ENCODE measurements around the gene PODNL1.
"Not testable (repeated sequence)": the region's sequence is repeated elsewhere in the genome, so short reads cannot be mapped to it uniquely, and the experiment has no call there.

The PODNL1 gene

GRCh38 chr19:13938301-13939064 is at the start of gene PODNL1:
PODNL1 (minus strand) TSS chr19:13938417; CDS start chr19:13938181, 236 bp downstream.
- DNase-seq (ENCODE audit: low spot score), result no peak

- no peak for DNase-seq (ENCODE audit: low spot score)
Observed at GRCh38 chr19:13987101-13987890, 49.1 kb upstream of the PODNL1 start.

GRCh38 chr19:13986348-13986904 is 48.2 kb upstream of the PODNL1 start:
- no peak for DNase-seq (ENCODE audit: low spot score)

- DNase-seq (ENCODE audit: low spot score), result no peak
Observed at GRCh38 chr19:13985771-13986347, 47.6 kb upstream of the PODNL1 start.

GRCh38 chr19:13984875-13985741 is 46.9 kb upstream of the PODNL1 start:
- DNase-seq (ENCODE audit: low spot score), result no peak

GRCh38 chr19:13984186-13984585 is 46.0 kb upstream of the PODNL1 start:
- DNase-seq (ENCODE audit: low spot score), result no peak

- no peak for DNase-seq (ENCODE audit: low spot score)
Observed at GRCh38 chr19:13983213-13983889, 45.1 kb upstream of the PODNL1 start.

GRCh38 chr19:13982773-13983172 is 44.6 kb upstream of the PODNL1 start:
- no peak for DNase-seq (ENCODE audit: low spot score)

- DNase-seq (ENCODE audit: low spot score), result no peak
Observed at GRCh38 chr19:13981988-13982501, 43.8 kb upstream of the PODNL1 start.

GRCh38 chr19:13981467-13981866 is 43.2 kb upstream of the PODNL1 start:
- no peak for DNase-seq (ENCODE audit: low spot score)

GRCh38 chr19:13981021-13981420 is 42.8 kb upstream of the PODNL1 start:
- DNase-seq (ENCODE audit: low spot score), result no peak

GRCh38 chr19:13980340-13980739 is 42.1 kb upstream of the PODNL1 start:
- no peak for DNase-seq (ENCODE audit: low spot score)

GRCh38 chr19:13979686-13980085 is 41.5 kb upstream of the PODNL1 start:
- no peak for DNase-seq (ENCODE audit: low spot score)

GRCh38 chr19:13979244-13979615 is 41.0 kb upstream of the PODNL1 start:
- no peak for DNase-seq (ENCODE audit: low spot score)

GRCh38 chr19:13978351-13979243 is 40.4 kb upstream of the PODNL1 start:
- DNase-seq (ENCODE audit: low spot score), result no peak

- DNase-seq (ENCODE audit: low spot score), result no peak
Observed at GRCh38 chr19:13977803-13978202, 39.6 kb upstream of the PODNL1 start.

GRCh38 chr19:13976446-13976845 is 38.2 kb upstream of the PODNL1 start:
- DNase-seq (ENCODE audit: low spot score), result no peak

GRCh38 chr19:13975870-13976269 is 37.7 kb upstream of the PODNL1 start:
- DNase-seq (ENCODE audit: low spot score), result no peak

GRCh38 chr19:13974073-13974472 is 35.9 kb upstream of the PODNL1 start:
- no peak for DNase-seq (ENCODE audit: low spot score)

GRCh38 chr19:13973479-13973878 is 35.3 kb upstream of the PODNL1 start:
- DNase-seq (ENCODE audit: low spot score), result not testable (repeated sequence)

Measured in LoVo (cell line).